Coronary artery (tissue), 2 donors: Measurements from ENCODE around the gene REXO1.

Experiments used
- DNase-seq: peaks from one replicate; pipeline ENCODE4 v3.0.0-alpha.2; 2017; ENCODE audit warnings: low spot score
- H3K27ac ChIP-seq, 2 donors: fragments of 200-600 bp; sonication (generic); one replicate each; pipeline ENCODE4 v1.5.1; 2016 to 2019
- H3K4me3 ChIP-seq: fragments of 200-600 bp; sonication (generic); 2 replicates; pipeline ENCODE4 v1.5.1; 2016; ENCODE audit warnings: mild to moderate bottlenecking, moderate library complexity
- TF ChIP-seq, protein P1 (sequence below): fragments of 200-600 bp; sonication (generic); IDR thresholded peaks from one replicate; pipeline ENCODE4 v1.5.1; 2019; ENCODE audit warnings: antibody characterized with exemption

The REXO1 gene

DNA sequence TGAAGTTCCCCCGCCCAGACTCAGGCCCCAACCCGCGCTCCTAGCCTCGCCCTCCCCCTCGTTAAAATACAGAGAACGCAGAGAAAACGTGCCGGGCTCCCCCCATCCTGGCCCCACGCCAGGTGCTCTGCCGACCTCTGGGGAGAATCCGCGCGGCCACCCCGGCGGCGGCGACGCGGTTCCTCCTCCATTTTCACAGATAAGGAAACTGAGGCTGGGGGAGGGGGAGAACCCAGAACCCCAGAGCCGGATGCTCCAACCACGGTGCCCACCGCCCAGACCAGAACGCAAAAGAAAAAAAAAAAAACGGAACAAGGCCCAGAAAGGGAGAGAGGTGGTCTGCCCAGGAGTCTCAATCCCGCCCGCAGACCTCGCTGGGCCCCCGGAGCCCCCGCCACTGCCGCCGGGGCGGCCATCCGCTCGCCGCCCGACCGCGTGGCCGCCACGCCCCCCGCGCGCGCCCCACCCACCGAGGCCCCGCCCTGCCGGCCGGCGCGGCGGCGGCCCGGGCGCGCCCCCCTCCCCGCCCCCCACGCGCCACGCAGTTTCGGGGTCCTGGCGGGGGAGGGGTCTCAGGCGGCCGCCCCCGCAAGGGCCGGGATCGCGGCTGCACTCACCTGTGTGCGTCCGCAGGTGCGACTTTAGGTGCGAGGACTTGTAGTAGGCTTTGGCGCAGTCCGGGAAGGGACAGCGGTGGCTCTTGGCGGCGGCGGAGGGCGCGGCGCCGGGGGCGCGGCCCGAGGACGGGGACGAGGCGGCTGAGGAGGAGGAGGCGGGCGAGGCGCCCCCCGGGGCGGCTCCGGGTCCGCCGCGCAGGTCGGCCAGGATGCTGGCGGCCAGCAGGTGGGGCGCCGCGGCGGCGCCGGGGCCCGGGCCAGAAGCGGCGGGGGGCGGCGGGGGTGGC, 14.4 kb upstream of the REXO1 start:
- H3K27ac ChIP-seq, result peak overlapping the region in 1 of 2 donors; percentile 95
- TF ChIP-seq, protein P1, sequence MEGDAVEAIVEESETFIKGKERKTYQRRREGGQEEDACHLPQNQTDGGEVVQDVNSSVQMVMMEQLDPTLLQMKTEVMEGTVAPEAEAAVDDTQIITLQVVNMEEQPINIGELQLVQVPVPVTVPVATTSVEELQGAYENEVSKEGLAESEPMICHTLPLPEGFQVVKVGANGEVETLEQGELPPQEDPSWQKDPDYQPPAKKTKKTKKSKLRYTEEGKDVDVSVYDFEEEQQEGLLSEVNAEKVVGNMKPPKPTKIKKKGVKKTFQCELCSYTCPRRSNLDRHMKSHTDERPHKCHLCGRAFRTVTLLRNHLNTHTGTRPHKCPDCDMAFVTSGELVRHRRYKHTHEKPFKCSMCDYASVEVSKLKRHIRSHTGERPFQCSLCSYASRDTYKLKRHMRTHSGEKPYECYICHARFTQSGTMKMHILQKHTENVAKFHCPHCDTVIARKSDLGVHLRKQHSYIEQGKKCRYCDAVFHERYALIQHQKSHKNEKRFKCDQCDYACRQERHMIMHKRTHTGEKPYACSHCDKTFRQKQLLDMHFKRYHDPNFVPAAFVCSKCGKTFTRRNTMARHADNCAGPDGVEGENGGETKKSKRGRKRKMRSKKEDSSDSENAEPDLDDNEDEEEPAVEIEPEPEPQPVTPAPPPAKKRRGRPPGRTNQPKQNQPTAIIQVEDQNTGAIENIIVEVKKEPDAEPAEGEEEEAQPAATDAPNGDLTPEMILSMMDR, result no peak
- H3K4me3 ChIP-seq, result peak overlapping the region; percentile 97
- peak; percentile 79 for DNase-seq

GRCh38 chr19:1862068-1862423, 13.8 kb upstream of the REXO1 start:
- no peak for DNase-seq
- Histone ChIP-seq H3K4me3 (peak overlapping the region; percentile 97), H3K27ac (peak overlapping the region in 1 of 2 donors; percentile 57)
- TF ChIP-seq, protein P1, result no peak

GRCh38 chr19:1861599-1862031, 13.3 kb upstream of the REXO1 start:
- H3K27ac ChIP-seq, result peak overlapping the region in 1 of 2 donors; percentile 57
- DNase-seq, result no peak
- TF ChIP-seq, protein P1, result no peak
- peak overlapping the region; percentile 97 for H3K4me3 ChIP-seq

- no peak for DNase-seq
- TF ChIP-seq, protein P1, result no peak
- Histone ChIP-seq H3K4me3 (peak overlapping the region; percentile 97), H3K27ac (peak overlapping the region in 1 of 2 donors; percentile 57)
Measured at GRCh38 chr19:1860821-1861598, 12.7 kb upstream of the REXO1 start.

GRCh38 chr19:1860042-1860775, 11.9 kb upstream of the REXO1 start:
- Histone ChIP-seq H3K4me3 (peak overlapping the region; percentile 17), H3K27ac (peak overlapping the region in 1 of 2 donors; percentile 50)
- TF ChIP-seq, protein P1, result no peak
- DNase-seq, result no peak

DNA sequence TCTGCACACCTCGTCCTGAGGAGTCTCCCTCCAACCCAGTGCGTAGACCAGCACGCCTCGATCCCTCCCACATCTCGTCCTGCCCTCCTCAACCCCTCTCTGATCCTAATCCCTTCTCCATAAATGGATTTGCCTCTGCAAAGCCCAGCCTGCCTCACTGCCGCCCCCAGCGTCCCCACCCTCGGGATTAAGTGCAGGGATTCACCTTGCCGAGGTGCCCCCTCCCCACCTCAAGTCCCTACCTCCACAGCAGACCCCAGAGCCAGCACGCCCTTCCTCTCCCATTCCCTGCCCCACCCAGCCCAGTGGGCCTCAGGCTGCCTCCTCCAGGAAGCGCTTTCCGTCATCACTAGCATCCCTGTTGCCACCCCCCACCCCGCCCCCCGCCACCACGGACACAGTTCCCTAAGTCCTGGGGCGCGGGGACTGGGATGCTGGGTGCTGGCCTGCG, 11.1 kb upstream of the REXO1 start:
- DNase-seq, result no peak
- TF ChIP-seq, protein P1, result no peak
- Histone ChIP-seq H3K4me3 (peak overlapping the region; percentile 17), H3K27ac (peak overlapping the region in 1 of 2 donors; percentile 50)
